Globus pallidus (tissue), 1 donor: ENCODE measurements around the gene SYNJ2.

Experiments used
- DNase-seq: peaks from one replicate; pipeline ENCODE4 v3.0.0-alpha.2; 2015; ENCODE audit warnings: low spot score

Gene SYNJ2

DNA sequence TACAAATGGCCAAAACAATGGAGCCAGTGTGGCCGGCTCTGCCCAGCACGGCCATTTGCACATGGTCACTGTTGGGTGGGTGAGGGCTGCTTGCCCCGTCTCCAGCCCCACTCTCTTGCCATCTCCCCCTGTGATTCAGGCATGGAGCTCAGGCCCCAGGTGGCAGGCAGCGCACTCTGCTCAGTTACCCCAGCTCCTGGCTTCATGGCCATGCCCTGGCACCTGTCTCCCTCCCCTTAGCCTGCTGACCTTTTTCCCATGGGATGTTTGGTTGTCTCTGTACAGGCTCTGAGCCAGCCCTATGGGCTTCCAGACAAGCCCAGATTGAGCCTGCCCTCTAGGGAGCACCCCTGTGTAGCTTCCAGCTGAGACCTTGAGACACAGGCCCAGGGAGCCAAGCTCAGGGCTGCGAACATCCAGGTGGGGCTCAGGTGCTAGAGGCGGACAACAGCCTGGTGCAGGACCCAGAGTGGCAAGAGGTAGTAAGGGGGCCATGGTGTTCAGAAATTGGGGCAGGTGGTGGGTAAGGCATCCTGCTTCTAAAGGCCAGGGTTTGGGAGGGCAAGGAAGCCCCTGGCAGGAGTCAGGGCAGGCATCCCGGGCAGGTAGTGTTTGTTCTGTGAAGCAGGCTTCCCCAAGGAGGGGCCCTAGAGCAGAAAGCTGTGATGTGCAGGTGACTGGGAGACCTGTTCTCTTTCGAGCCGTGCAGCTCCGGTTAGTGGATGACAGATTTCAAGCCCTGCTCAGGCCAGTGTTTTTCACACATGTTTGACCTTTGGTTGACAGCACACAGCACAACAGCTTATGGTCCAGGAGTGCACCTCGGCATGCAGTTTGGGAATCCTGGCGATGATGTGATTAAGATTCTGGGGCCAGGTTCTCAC lies 17.7 kb downstream of the SYNJ2 start:
- DNase-seq: peak; percentile 96

DNA sequence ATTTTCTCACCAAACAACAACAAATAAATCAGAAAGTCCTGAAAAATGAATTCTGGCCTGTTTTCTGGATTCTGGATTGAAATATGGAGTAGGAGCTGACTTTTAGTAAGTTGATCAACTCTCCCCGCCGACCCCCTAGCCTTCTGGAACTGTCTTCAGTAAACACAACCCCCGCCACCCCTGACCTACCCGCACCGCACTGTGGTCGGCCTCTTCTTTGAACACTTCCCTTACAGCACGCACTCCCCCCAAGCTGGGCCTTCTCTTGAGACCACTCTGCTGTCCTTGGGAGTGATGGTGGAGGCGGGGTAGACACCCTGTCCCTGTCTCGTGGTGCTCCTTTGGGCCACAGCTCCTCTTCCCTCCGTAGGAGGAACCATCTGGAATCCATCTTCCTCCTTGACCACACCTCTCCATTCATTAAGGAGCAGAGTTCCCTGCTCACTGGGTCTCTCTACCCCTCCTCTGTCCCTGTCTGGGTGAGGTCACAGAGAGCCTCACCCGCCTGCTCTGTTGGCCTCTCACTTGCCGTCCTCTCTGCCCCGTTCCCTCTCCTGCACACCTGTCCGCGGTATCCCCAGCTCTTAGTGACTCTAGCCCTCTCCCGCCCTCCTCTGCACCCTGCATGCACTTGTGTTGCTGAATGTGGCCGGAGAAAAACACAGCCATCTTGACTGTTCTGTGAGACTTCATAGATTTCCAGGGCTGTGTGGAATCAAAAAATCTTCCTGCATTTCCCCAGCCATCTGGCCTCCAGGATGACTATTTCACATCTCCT lies 19.1 kb downstream of the SYNJ2 start:
- no peak for DNase-seq

DNA sequence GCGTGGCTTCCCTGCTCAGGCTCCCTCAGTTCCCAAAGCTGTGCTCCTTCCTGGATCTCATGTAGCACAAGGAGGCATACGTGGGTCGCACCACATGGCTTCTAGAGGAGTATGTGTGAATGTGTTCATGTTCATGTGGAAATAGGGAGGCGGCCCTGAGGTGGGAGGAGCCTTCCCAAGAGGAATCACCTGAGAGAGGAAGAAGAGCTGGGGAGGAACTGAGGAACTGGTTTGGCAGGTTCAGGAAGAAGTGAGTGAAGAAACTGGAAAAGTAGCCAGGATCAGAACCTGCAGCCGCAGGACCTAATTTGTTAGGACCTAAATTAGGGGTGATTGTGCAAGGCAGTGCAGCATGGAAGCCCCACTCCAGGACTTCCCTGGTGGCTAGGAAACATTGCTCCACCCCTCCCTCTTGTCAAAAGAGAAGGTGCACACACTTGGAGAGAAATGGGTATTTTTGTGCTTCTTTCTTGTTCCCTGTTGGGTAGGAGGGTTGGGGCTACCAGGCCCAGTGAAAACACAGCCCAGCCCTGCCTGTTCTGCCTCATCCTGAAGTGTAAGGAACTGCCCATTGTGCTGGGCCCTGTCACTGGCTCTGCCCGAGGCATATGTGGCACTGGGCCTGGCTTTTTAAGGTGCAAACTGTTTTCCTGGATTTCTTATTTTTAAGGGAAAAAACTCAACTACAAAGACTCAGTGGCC lies 20.7 kb downstream of the SYNJ2 start:
- no peak for DNase-seq

DNA sequence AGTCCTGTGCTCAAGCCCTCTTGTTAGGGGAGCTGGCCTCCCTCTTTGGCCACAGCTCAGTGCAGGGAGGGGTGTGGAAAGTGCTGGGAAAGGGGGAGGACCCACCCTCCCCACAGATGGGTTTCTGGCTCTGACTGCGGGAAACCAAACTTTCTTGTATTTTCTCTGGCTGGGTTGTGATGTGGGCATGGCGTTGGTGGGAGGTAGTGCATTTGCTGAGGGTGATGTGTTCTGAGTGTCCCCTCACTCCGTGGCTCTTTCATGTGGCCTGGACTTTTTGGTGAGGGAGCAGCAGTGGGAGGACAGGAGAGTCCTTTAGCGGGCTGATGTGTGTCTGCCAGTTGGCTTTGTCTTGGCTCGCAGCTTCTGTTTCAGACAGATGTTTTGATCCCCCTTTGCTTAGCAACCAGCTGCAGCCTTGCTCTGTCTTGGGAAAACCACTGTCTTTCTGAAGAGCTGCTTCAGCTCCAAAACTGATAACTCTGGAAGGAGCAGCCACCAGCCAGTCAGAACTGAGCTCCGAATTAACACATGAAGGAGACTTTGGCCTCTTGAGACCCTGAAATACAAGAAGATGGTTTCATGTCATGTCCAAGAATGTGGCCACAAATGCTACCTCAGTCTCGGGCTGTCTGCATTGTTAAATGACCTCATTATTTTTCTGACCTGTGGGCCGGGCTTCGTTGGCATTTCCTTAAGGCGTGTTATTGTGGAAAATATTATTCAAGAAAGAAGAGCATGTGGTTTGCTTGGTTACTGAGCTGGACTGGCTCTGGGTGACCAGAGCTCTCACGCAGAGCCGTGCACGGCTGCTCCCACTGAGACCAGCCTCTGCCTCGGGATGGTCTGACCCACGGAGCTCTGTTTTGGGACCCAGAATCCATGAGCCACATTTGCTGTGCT lies 21.5 kb downstream of the SYNJ2 start:
- peak; percentile 77 for DNase-seq

DNA sequence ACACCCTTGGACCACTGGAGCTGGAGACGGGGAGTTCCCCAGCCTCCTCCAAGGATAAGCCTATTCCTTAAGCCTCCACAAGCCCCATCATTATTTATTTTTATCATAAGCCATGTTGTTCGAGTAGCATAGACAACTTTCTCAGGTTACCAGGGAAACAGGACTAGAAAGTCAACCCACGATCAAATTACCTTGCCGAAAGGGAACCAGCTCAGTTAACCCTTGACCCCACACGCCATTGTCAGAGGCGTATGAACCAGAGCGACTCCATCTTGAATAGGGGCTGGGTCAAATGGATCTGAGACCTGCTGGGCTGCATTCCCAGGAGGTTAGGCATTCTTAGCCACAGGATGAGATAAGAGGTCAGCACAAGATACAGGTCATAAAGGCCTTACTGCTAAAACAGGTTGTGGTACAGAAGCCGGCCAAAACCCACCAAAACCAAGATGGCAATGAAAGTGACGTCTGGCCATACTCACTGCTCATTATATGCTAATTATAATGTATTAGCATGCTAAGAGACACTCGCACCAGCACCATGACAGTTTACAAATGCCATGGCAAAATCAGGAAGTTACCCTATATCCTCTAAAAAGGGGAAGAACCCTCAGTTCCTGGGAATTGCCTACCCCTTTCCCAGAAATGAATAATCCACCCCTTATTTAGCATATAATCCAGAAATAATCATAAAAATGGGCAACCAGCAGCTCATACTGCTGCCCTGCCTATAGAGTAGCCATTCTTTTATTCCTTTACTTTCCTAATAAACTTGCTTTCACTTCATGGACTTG lies 22.4 kb downstream of the SYNJ2 start:
- DNase-seq: no peak

DNA sequence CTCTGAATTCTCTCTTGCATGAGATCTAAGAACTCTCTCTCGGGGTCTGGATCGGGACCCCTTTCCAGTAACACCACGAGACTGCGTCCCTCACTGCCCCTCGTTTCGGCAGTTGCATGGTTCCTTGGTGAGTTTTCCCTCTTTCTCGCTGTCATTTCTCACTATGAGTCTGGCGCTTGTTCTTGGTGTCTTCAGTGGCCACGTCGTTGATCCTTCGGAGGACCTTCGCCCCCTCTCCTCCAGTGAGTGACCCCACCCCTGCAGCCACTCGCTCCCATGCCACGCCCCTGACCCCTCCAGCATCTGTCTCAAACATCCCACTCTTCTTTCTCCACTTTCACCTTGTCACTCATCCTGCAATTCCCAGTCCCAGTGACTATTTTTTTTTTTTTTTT lies 23.0 kb downstream of the SYNJ2 start:
- no peak for DNase-seq

DNA sequence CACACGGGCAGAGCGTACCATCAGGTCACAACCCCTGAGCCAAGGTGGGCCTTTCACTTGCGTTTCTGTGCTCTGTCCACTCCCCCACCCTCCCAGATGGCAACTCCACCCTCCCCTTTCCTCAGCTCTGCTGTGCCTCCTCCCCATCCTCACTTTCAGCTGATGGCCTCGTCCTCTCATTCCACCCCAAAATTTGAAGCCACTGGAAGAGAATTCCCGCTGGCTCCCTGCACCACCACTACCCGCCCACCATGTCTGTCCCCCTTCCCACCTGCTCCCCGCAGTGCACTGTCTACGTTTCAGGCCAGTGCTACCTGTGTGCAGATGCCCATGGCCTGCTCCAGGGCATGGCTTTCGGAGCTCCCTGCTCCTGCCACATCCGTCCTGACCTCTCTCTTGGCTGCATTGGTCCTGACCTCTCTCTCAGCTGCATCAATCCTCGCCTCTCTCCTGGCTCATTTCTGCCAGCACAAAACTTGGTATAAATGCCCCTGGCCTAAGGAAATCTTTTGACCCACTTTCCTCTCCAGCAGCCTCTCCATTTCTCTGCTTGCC lies 24.0 kb downstream of the SYNJ2 start:
- no peak for DNase-seq

DNA sequence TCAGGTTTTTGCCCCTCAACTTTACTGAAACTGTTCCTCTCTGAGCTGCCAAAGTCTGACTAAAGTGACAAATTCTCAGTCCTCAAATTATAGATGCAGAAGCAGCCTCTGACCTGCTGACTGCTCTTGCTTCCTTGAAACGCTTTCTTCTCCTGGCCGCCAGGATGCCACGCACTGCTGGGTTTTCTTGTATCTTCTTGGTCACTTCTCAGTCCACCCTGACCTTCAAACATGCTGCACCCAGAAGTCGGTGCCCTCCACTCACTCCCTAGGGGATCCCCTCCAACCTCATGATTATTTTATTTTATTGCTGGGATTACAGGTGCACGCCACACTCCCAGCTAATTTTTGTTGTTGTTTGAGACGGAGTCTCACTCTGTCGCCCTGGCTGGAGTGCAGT lies 24.7 kb downstream of the SYNJ2 start:
- DNase-seq: no peak

DNA sequence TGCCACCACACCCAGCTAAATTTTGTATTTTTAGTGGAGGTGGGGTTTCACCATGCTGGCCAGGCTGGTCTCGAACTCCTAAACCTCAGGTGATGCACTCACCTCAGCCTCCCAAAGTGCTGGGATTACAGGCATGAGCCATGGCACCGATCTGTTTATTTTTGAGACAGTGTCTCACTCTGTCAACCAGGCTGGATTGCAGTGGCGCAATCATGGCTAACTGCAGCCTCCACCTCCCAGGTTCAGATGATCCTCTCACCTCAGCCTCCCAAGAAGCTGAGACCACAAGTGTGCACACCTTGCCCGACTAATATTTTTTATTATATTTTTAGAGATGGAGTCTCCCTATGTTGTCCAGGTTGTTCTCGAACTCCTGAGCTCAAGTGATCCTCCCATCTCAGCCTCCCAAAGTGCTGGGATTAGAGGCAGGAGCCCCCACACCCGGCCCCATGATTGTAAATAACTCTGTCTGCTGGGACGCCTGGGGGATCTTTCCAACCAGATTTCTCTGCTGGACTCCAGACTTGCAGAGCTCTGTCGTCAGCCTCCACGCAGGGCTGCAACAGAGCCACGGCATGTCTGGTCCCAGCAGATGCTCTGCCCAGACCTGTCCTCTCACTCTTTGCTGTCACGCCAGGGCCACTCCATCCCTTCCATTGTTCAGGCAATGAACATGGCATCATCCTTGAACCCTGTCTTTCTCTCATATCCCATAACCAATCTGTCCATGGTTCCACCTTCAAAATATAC lies 25.3 kb downstream of the SYNJ2 start:
- DNase-seq: no peak

DNA sequence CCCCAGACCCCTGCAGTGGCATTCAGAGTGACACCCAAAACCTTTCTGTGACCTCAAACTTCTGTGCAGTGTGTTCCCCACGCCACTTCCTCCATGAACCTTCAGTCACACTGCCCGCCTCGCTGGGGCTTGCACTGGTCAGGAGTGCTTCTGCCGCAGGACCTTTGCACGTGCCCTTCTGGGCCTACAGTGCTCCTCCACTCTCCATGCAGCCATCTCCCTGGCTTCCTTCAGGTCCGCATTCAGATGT lies 27.1 kb downstream of the SYNJ2 start:
- DNase-seq: no peak

DNA sequence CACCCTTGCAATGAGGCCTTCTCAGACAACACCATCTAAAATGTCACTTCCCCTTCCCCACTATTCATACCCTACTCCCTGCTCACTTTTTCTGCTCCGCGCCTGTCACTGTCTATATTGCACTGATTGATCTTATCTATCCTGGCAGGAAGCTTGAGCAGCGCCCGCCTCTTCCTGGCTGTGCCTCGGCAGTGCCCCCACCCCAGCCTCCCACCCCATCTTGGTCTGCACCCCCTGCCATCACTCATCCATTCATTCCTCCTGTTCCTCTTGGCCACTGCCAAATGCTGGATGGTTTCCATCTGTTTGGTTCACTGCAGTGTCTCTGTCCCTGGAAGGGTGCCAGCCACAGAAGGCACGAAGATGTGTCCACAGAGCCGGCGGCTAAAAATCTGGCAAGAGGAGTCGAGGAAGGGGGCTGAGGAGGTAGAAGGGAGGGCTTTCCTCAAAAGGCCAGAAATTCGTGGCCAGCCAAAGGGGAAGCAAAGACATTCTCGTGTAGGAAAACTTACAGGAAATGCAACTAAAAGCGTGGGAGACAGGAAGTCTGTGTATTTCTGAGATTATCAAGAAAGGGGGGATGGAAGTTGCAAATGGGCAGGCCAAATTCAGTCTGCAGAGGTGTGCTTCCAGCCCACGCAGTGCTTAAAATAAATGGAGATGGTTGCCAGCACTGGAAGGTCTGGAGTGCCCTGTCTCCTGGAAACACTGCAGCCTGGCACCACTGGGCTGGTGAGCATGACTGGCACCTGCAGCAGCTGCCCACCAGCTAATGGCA lies 27.6 kb downstream of the SYNJ2 start:
- peak; percentile 90 for DNase-seq

DNA sequence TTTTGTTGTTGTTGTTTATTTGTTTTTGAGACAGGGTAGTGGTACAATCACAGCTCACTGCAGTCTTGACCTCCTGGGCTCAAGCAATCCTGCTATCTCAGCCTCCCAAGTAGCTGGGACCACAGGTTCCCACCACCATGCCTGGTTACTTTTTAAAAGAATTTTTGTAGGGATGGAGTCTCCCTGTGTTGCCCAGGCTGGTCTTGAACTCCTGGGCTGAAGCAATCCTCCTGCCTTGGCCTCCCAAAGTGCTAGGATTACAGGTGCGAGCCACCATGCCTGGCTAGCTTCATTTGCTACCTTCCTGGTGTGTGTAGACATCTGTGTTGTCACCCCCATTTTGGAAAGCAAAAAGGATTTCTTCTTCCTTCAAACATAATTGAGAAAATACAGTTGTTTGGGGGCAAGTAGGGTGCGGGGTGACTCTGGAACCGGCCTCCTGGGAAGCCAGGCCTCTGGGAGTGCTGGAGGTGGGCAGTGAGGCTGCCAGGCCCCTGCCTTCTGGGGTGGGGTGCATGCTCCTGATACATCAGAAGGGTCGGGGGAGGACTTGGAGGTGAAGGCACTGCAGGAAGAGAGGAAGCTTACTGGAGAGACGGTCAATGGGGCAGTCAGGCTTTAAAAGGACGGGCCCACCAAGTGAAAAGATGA lies 28.4 kb downstream of the SYNJ2 start:
- DNase-seq: no peak

DNA sequence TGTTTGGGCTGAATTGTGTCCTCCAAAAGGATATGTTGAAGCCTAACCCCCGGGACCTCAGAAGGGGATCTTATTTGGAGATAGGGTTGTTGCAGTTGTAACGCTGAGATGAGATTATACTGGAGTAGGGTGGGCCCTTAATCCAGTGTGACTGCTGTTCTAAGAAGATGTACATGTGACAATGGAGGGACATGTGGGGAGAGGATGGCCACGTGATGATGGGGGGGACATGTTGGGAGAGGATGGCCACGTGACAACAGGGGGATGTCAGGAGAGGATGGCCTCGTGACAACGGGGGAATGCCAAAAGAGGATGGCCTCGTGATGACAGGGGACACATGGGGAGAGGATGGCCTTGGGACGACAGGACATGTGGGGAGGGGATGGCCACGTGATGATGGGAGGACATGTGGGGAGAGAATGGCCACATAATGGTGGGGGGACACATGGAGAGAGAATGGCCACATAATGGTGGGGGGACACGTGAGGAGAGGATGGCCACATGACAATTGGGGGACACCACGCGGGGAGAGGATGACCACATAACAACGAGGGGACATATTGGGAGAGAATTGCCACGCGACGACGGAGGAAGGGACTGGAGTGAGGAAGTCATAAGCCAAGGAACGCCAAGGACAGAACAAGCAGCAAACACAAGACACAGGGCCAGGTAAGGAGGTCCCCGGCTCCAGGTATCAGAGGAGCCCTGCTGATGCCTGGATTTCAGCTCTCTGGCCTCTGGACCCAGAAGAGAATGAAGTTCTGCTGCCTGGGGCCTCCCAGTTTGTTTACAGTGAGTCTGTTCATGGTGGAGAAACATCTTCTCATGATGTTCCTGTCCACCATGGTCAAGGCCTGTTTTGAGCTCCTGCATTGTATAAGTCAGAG lies 29.2 kb downstream of the SYNJ2 start:
- DNase-seq: peak; percentile 71

DNA sequence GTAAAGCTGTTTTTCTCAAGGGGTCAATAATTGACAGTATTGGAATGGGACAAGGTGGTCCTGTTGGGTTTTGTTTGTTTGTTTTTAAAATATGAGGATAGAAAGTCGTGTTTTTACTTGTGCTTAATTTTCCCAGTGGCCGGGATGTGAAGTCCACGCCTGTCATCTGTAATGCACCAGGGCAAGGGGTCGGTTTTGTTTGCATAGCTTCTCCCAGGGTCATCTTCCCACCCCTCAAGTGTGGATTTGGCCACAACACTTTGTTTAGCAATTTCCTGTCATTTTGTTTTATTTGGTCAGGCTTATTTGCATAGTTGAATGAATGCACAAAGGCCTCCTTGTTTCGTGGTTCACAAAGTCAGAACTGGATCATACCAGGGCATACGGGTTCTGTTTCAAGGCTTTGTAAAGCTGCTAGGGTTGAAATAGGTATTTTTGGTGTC lies 29.8 kb downstream of the SYNJ2 start:
- DNase-seq: peak; percentile 95

DNA sequence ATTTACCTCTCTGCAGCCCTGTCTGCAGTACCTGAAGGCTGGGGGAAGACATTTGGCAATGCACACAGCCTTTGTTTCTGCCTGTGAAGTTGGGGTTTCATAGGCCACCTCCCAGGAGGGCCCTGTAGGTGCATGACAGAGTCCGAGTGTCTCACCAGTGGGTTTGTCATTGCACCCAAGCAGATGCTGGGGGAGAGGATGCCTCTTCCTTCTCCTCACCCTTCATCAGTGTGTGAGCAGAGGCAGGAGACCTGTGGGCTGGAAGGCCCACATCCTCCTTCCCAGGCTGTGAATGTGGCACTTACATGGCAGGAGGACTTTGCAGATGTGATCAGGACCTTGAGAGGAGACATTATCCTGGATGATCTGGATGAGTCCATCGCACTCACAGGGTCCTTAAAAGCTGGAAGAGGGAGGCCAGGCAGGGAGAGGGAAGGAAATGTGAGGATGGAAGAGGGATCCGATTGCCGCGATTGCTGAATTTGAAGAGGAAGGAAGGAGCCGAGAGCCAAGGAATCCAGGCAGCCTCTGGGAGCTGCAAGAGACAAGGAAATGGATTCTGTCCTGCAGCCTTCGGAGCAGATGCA lies 30.4 kb downstream of the SYNJ2 start:
- peak; percentile 59 for DNase-seq

DNA sequence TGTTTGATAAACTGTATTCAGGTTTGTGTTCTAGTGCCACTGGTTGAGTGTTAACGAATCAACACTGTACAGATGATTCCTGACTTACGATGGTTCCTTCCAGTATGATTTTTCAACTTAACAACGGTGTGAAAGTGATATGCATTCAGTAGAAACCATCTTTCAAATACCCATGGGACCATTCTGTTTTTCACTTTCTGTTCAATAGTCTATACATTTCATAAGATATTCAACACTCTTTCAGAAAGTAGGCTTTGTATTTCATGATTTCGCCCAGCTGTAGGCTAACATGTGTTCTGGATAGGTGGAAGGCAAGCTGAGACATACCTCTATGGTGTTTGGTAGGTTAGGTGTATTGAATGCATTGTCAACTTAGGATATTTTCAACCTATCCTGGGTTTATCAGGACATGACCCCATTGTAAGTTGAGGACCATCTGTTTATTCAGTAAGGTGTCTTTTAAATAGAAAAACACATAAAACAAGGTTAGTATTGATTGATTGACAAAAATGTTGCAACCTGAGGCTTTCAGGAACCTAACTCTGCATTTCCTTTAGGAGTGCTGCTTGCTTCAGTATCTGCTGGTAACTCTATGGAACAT lies 32.3 kb downstream of the SYNJ2 start:
- no peak for DNase-seq
